ENCODE results near the gene PARD6A.

PARD6A gene

DNA sequence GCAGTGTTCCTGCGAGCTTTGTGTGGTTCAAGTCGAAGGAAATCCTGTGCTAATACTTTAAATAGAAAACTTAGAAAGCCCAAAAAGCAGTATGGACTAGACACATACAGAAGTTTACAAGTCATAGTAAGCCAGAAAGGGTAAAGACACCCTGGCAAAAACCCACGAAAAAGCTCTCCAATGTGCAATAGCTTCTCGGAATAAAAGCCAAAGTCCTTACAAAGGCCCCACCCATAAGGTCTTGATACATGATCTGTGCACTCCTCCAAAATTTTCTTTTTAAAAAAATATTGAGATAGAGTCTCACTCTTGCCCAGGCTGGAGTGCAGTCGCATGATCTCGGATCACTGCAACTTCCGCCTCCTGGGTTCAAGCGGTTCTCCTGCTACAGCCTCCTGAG, 16.2 kb downstream of the PARD6A start (continued):
- TF ChIP-seq, protein P1, sequence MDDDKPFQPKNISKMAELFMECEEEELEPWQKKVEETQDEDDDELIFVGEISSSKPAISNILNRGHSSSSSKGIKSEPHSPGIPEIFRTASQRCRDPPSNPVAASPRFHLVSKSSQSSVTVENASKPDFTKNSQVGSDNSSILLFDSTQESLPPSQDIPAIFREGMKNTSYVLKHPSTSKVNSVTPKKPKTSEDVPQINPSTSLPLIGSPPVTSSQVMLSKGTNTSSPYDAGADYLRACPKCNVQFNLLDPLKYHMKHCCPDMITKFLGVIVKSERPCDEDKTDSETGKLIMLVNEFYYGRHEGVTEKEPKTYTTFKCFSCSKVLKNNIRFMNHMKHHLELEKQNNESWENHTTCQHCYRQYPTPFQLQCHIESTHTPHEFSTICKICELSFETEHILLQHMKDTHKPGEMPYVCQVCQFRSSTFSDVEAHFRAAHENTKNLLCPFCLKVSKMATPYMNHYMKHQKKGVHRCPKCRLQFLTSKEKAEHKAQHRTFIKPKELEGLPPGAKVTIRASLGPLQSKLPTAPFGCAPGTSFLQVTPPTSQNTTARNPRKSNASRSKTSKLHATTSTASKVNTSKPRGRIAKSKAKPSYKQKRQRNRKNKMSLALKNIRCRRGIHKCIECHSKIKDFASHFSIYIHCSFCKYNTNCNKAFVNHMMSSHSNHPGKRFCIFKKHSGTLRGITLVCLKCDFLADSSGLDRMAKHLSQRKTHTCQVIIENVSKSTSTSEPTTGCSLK (tag by site-specific recombination; IDR thresholded peaks at IDR 0.05), result no peak
- TF ChIP-seq GLI4 (tag by site-specific recombination; IDR thresholded peaks at IDR 0.05) (no peak), SP7 (tag by site-specific recombination; IDR thresholded peaks at IDR 0.05) (no peak), ZBTB1 (tag by site-specific recombination; IDR thresholded peaks at IDR 0.05) (no peak), ZFP37 (tag by site-specific recombination; IDR thresholded peaks at IDR 0.05) (no peak), ZNF391 (tag by site-specific recombination; IDR thresholded peaks at IDR 0.05; ENCODE audit: borderline replicate concordance, low read depth) (no peak), ZNF19 (tag by site-specific recombination; IDR thresholded peaks at IDR 0.05; ENCODE audit: low read depth) (no peak), ZSCAN23 (tag by site-specific recombination; IDR thresholded peaks at IDR 0.05) (no peak), ZNF514 (tag by site-specific recombination; IDR thresholded peaks at IDR 0.05) (no peak), ZNF76 (tag by site-specific recombination; IDR thresholded peaks at IDR 0.05; ENCODE audit: borderline replicate concordance, low read depth) (no peak), ZNF416 (tag by site-specific recombination; IDR thresholded peaks at IDR 0.05) (no peak), ZNF561 (tag by site-specific recombination; IDR thresholded peaks at IDR 0.05; ENCODE audit: borderline replicate concordance) (no peak)
- TF ChIP-seq, protein P2, sequence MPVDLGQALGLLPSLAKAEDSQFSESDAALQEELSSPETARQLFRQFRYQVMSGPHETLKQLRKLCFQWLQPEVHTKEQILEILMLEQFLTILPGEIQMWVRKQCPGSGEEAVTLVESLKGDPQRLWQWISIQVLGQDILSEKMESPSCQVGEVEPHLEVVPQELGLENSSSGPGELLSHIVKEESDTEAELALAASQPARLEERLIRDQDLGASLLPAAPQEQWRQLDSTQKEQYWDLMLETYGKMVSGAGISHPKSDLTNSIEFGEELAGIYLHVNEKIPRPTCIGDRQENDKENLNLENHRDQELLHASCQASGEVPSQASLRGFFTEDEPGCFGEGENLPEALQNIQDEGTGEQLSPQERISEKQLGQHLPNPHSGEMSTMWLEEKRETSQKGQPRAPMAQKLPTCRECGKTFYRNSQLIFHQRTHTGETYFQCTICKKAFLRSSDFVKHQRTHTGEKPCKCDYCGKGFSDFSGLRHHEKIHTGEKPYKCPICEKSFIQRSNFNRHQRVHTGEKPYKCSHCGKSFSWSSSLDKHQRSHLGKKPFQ (tag by site-specific recombination; IDR thresholded peaks at IDR 0.05), result no peak

DNA sequence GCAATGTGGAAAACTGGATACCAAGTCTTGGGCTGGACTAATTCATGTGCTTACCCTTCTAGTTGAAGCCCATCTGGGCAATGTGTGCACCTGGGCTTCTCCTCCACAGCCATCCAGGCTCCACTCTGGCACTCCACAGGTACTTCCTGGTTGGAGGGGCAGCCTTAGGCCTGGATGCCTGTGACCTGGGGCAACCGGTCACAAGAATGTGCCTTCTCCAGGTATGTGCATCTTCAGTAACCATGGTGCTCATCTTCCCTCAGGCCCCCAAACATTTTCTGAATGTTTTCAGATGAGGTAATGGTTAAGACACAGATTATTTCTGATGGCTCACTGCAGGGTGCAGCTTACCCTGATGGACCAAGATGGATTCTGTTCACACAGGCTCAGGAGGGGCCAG, 17.0 kb downstream of the PARD6A start:
- ChIA-PET POLR2A (no interaction called here), CTCF (interaction anchor here (0.6 to 1.5 kb wide), 3 partner anchors 41 to 206 kb away, joined by 3 read pairs; partner anchors contain the start of gene GFOD2)
- Histone ChIP-seq H3K4me3 (ENCODE audit: low read depth, low read length) (no peak overlapping the region), H3K4me1 (ENCODE audit: control insufficient read depth, insufficient read depth, low read length) (0 out of 2 replicates have a peak, but pooled peaks cover 3% of the 10 kb centered on the region), H3K36me3 (ENCODE audit: control insufficient read depth in 2 of 2, insufficient read depth in 1 of 2, low read length in 2 of 2) (peaks cover 0 to 29% of the 10 kb centered on the region in 2 experiments; a peak in 1 of 3 replicates), H3K27ac (ENCODE audit: extremely low read depth, low read depth, low read length) (no peak overlapping the region), H3K9me3 (ENCODE audit: control insufficient read depth, insufficient read depth, low read depth, low read length) (no peaks in the 10 kb centered on the region)
- TF ChIP-seq ZNF76 (tag by site-specific recombination; IDR thresholded peaks at IDR 0.05; ENCODE audit: borderline replicate concordance, low read depth), result no peak
- TF ChIP-seq, protein P3, sequence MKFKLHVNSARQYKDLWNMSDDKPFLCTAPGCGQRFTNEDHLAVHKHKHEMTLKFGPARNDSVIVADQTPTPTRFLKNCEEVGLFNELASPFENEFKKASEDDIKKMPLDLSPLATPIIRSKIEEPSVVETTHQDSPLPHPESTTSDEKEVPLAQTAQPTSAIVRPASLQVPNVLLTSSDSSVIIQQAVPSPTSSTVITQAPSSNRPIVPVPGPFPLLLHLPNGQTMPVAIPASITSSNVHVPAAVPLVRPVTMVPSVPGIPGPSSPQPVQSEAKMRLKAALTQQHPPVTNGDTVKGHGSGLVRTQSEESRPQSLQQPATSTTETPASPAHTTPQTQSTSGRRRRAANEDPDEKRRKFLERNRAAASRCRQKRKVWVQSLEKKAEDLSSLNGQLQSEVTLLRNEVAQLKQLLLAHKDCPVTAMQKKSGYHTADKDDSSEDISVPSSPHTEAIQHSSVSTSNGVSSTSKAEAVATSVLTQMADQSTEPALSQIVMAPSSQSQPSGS (tag by site-specific recombination; IDR thresholded peaks at IDR 0.05; ENCODE audit: low read depth), result peak; percentile 48

DNA sequence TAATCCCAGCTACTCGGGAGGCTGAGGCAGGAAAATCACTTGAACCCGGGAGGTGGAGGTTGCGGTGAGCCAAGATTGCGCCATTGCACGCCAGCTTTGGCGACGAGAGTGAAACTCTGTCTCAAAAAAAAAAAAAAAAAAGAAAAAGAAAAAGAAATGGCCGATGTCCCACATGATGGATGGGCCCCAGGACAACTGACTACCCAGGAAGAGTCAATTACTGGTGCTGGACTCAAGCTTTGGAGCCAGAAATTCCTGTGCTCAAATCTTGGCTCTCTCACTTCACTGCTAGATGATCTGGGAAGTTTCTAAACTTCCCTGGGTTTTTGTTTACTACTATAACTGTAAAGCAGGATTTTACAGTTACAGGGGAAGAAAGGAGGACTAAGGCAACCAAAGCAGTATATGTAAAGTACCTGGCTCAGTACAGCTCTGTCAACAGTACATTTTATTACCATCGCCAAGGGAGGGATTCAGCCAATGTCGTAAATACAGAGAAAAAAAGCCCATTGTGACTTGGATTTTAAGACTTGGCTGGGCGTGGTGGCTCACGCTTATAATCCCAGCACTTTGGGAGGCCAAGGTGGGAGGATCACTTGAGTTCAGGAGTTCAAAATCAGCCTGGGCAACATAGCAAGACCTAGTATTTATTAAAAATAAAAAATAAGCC, 17.7 kb downstream of the PARD6A start:
- H3K27ac ChIP-seq (ENCODE audit: extremely low read depth, low read depth, low read length), result no peak overlapping the region
- H3K36me3 ChIP-seq (ENCODE audit: control insufficient read depth in 2 of 2, insufficient read depth in 1 of 2, low read length in 2 of 2), result peaks cover 0 to 36% of the 10 kb centered on the region in 2 experiments; a peak in 2 of 3 replicates
- H3K4me3 ChIP-seq (ENCODE audit: low read depth, low read length), result no peak overlapping the region
- H3K9me3 ChIP-seq (ENCODE audit: control insufficient read depth, insufficient read depth, low read depth, low read length), result no peaks in the 10 kb centered on the region
- 0 out of 2 replicates have a peak, but pooled peaks cover 1% of the 10 kb centered on the region for H3K4me1 ChIP-seq (ENCODE audit: control insufficient read depth, insufficient read depth, low read length)
- POLR2A ChIA-PET, result interaction anchor here (0.8 kb wide), 1 partner anchor 15 kb away, joined by 4 read pairs; no protein-coding TSS in a partner anchor
- CTCF ChIA-PET, result interaction anchor here (0.6 to 2.4 kb wide), 4 partner anchors 41 to 185 kb away, joined by 3 to 6 read pairs (median 3); partner anchors contain the start of gene GFOD2
- TF ChIP-seq ZNF473 (tag by site-specific recombination; IDR thresholded peaks at IDR 0.05) (no peak), ZNF837 (tag by site-specific recombination; IDR thresholded peaks at IDR 0.05) (no peak), ZNF623 (tag by site-specific recombination; IDR thresholded peaks at IDR 0.05) (no peak), ZNF677 (tag by site-specific recombination; IDR thresholded peaks at IDR 0.05) (no peak), IKZF3 (tag by site-specific recombination; IDR thresholded peaks at IDR 0.05) (0 out of 2 replicates have a peak, but pooled peaks have one; percentile 13), ZNF658 (tag by site-specific recombination; IDR thresholded peaks at IDR 0.05) (no peak), YY1 (tag by site-specific recombination; IDR thresholded peaks at IDR 0.05) (no peak), GFI1B (tag by site-specific recombination; IDR thresholded peaks at IDR 0.05) (no peak)
- TF ChIP-seq, protein P4, sequence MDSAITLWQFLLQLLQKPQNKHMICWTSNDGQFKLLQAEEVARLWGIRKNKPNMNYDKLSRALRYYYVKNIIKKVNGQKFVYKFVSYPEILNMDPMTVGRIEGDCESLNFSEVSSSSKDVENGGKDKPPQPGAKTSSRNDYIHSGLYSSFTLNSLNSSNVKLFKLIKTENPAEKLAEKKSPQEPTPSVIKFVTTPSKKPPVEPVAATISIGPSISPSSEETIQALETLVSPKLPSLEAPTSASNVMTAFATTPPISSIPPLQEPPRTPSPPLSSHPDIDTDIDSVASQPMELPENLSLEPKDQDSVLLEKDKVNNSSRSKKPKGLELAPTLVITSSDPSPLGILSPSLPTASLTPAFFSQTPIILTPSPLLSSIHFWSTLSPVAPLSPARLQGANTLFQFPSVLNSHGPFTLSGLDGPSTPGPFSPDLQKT (IDR thresholded peaks at IDR 0.05; ENCODE audit: borderline replicate concordance, low read depth, low read length), result no peak
- TF ChIP-seq, protein P5, sequence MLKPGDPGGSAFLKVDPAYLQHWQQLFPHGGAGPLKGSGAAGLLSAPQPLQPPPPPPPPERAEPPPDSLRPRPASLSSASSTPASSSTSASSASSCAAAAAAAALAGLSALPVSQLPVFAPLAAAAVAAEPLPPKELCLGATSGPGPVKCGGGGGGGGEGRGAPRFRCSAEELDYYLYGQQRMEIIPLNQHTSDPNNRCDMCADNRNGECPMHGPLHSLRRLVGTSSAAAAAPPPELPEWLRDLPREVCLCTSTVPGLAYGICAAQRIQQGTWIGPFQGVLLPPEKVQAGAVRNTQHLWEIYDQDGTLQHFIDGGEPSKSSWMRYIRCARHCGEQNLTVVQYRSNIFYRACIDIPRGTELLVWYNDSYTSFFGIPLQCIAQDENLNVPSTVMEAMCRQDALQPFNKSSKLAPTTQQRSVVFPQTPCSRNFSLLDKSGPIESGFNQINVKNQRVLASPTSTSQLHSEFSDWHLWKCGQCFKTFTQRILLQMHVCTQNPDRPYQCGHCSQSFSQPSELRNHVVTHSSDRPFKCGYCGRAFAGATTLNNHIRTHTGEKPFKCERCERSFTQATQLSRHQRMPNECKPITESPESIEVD (tag by site-specific recombination; IDR thresholded peaks at IDR 0.05), result peak; percentile 76
